ENCODE measurements around the gene ADCY5. TPM values are rescaled to one million over a fixed set of nuclear protein-coding genes. Genes with fewer than 3 reads are reported as not detected.

Gene ADCY5
- total and polyA plus RNA-seq, 4 donors, result 29.5 to 56.7 (median 41.7) TPM

DNA sequence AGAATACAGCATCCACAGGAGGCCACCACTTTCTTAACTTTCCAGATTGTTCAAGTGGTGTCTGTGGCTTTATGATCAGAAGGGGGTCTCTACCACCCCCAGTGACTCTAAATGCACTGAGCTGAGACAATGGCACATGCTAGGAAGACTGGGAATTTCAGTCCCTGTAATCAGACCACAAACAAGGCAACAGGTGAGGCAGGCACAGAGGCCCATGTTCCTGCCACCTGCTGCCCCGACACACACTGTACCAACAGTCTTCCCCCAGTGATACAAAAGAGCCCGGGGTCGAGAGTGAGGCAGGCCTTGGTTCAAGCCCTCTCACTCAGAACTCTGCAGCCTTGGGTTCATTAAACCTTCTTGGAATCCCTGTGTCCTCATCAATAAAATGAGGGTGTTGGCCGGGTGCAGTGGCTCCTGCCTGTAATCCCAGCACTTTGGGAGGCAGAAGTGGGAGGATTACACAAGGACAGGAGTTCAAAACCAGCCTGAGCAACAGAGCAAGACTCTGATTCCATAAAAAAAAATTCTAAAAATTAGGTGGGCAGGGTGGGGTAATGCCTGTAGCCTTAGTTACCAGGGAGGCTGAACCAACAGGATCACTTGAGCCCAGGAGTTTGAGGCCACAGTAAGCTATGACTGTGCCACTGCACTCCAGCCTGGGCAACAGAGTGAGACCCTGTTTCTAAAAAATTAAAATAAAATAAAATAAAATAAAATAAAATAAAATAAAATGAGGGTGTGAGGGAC, 55.8 kb downstream of the ADCY5 start:
- WGBS (ENCODE audit: insufficient coverage), result 78% methylated on average over 3 of the region's 4 CpGs
- DNase-seq (ENCODE audit: low read depth in 4 of 6, low spot score in 6 of 6), result no peak
- Histone ChIP-seq H3K4me3 (ENCODE audit: low read depth, low read length) (no peak overlapping the region), H3K4me1 (ENCODE audit: control insufficient read depth, insufficient read depth, low read length) (peaks cover 36% of the 10 kb centered on the region), H3K27me3 (ENCODE audit: control insufficient read depth, insufficient read depth, low read length) (no peaks in the 10 kb centered on the region), H3K9me3 (ENCODE audit: control insufficient read depth, insufficient read depth, low read length) (no peaks in the 10 kb centered on the region), H3K27ac (ENCODE audit: low read depth, low read length) (no peak overlapping the region), H3K36me3 (ENCODE audit: control insufficient read depth, insufficient read depth, low read length) (no peaks in the 10 kb centered on the region)

DNA sequence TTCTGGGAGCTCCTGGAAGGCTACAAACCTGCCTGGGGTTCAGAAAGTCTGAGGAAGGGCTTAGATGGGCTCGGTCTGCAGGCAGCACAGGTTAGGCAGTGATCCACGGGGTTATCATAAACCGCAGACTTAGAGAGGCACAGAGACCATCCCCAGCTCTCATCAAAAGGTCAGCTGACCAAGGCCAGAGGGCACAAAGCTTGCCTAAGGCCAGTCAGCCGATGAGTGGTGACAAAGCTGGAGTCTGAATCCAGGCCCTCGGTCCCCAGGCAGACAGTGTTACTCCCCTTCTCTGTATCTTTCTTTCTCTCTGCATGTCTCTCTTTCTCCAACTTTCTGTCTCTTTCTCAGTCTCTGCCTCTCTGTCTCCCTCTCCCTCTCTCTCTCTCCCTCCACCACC, 56.5 kb downstream of the ADCY5 start:
- peaks cover 33% of the 10 kb centered on the region for H3K4me1 ChIP-seq (ENCODE audit: control insufficient read depth, insufficient read depth, low read length)
- 58% methylated on average over 4 of the region's 5 CpGs for WGBS (ENCODE audit: insufficient coverage)
- H3K36me3 ChIP-seq (ENCODE audit: control insufficient read depth, insufficient read depth, low read length), result no peaks in the 10 kb centered on the region
- DNase-seq (ENCODE audit: low read depth in 4 of 6, low spot score in 6 of 6), result no peak
- no peak overlapping the region for H3K4me3 ChIP-seq (ENCODE audit: low read depth, low read length)
- H3K9me3 ChIP-seq (ENCODE audit: control insufficient read depth, insufficient read depth, low read length), result no peaks in the 10 kb centered on the region
- H3K27ac ChIP-seq (ENCODE audit: low read depth, low read length), result no peak overlapping the region
- no peaks in the 10 kb centered on the region for H3K27me3 ChIP-seq (ENCODE audit: control insufficient read depth, insufficient read depth, low read length)

DNA sequence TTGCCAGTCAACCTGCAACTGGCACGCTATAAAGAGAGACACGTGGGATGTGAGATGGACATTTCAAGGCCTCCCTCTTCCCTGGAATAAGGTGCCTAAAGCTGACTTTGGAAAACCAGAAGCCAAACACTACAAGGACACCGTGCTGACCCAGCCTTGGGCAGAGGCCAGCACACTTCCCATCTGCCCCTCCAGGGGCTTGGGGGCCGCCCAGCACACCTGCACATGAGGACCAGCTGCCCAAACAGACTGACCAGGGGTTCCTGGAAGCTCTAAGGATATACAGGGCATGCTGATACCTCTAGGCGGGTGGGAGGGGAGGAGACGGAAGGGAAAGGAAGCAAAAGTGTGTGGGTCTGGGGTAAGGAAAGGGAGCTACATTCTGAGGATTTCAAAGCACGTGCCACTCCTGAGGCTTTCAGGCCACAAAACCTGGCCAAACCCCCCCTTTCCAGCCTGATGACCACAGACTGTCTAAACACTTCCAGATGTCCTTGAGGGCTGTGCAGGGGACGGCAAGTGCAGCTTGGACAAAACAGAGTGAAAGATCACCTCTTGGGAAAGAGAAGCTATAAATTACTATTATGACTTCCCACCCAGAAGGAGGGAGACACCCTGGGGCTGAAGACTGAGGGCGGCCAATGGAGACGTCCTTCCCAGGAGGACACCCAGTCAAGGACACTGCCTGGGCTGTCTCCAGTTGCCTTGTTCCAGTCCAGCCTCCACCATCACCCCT, 57.9 kb downstream of the ADCY5 start:
- Histone ChIP-seq H3K27me3 (ENCODE audit: control insufficient read depth, insufficient read depth, low read length) (no peaks in the 10 kb centered on the region), H3K9me3 (ENCODE audit: control insufficient read depth, insufficient read depth, low read length) (no peaks in the 10 kb centered on the region), H3K4me1 (ENCODE audit: control insufficient read depth, insufficient read depth, low read length) (peaks cover 35% of the 10 kb centered on the region), H3K27ac (ENCODE audit: low read depth, low read length) (peak overlapping the region; percentile 11), H3K4me3 (ENCODE audit: low read depth, low read length) (no peak overlapping the region), H3K36me3 (ENCODE audit: control insufficient read depth, insufficient read depth, low read length) (no peaks in the 10 kb centered on the region)
- DNase-seq (ENCODE audit: low read depth in 4 of 6, low spot score in 6 of 6), result peak in 1 of 6 donors; percentile 48
- WGBS (ENCODE audit: insufficient coverage), result 79% methylated on average over 7 of the region's 10 CpGs

DNA sequence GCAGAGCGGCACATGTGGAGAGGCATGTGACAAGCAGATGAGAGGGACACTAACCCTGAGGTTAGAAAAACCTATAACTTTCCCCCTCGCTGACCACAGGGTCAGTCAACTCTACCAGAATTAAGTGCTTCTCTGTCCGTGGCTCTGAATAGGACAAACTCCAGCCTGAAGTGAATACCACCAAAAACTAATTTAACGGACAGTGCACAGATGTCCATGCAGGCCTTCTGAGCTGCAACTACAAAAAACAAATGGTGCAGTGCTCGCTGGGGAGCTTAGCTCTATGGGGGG, 59.3 kb downstream of the ADCY5 start:
- DNase-seq (ENCODE audit: low read depth in 4 of 6, low spot score in 6 of 6), result no peak
- Histone ChIP-seq H3K27me3 (ENCODE audit: control insufficient read depth, insufficient read depth, low read length) (no peaks in the 10 kb centered on the region), H3K4me1 (ENCODE audit: control insufficient read depth, insufficient read depth, low read length) (peaks cover 38% of the 10 kb centered on the region), H3K27ac (ENCODE audit: low read depth, low read length) (no peak overlapping the region), H3K36me3 (ENCODE audit: control insufficient read depth, insufficient read depth, low read length) (no peaks in the 10 kb centered on the region), H3K9me3 (ENCODE audit: control insufficient read depth, insufficient read depth, low read length) (no peaks in the 10 kb centered on the region), H3K4me3 (ENCODE audit: low read depth, low read length) (no peak overlapping the region)
- 77% methylated on average over 3 of the region's 5 CpGs for WGBS (ENCODE audit: insufficient coverage)

DNA sequence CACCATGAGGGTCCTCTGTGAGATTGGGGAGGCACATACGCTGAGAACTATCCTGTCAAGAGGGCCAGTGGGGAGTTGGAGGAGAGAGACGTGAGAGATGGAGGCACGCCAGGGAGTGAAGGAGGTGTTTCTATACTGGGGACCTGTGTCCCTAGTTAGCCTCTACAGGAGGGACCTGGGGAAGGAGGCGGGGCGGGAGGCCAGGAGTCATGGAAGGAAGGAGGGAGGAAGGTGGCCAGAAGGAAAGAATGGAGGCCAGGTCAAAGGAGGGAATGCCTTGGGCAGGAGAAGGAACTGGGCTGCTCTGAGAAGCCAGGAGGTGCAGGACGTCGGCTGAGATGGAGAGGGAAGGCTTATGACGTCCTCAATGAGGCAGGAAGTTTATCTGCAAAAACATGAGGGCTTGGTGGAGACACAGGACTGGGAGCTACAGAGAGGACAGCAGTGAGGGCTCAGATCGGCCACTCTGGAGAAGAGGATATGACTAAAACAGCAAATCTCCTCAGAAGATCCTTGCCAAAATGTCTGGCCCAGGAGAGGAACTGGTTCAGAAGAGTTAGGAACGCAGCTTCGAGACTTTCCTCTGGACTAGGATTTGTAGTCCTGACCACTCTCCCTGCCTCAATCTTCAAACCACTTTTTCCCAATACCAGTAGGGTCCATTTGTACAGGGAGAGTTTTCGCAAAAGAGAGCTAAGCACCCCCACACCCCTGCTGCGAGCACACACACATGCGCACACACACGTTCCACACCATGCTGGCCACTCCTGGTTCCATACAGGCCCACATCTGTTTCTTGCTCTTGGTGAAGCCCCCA, 59.9 kb downstream of the ADCY5 start:
- H3K36me3 ChIP-seq (ENCODE audit: control insufficient read depth, insufficient read depth, low read length), result no peaks in the 10 kb centered on the region
- H3K27ac ChIP-seq (ENCODE audit: low read depth, low read length), result no peak overlapping the region
- H3K27me3 ChIP-seq (ENCODE audit: control insufficient read depth, insufficient read depth, low read length), result no peaks in the 10 kb centered on the region
- 82% methylated on average over 13 of the region's 15 CpGs for WGBS (ENCODE audit: insufficient coverage)
- DNase-seq (ENCODE audit: low read depth in 4 of 6, low spot score in 6 of 6), result peak in 1 of 6 donors; percentile 42
- H3K9me3 ChIP-seq (ENCODE audit: control insufficient read depth, insufficient read depth, low read length), result no peaks in the 10 kb centered on the region
- H3K4me1 ChIP-seq (ENCODE audit: control insufficient read depth, insufficient read depth, low read length), result peaks cover 43% of the 10 kb centered on the region
- no peak overlapping the region for H3K4me3 ChIP-seq (ENCODE audit: low read depth, low read length)

DNA sequence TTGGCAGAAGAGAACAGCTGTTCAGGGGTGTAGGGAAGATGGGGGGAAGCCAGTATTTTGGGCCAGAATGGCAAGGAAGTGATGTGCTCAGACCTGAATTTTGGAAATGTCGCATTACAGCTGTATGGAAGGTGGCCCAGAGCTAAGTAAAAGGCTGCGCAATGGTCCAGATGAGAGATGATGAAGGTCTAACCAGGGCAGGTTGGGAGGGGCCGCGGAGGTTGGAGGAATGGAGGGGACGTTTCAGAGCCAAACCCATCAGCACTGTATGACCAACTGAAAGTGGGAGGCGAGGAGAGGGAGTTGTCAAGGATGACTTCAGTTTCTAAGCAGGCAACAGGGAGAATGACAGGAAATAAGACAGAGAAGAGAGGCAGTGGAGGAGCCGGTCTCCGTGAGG, 60.8 kb downstream of the ADCY5 start:
- DNase-seq (ENCODE audit: low read depth in 4 of 6, low spot score in 6 of 6), result no peak
- no peak overlapping the region for H3K27ac ChIP-seq (ENCODE audit: low read depth, low read length)
- H3K4me1 ChIP-seq (ENCODE audit: control insufficient read depth, insufficient read depth, low read length), result peaks cover 51% of the 10 kb centered on the region
- H3K9me3 ChIP-seq (ENCODE audit: control insufficient read depth, insufficient read depth, low read length), result no peaks in the 10 kb centered on the region
- whole genome bisulfite sequencing (ENCODE audit: insufficient coverage), result 94% methylated on average over 8 of the region's 8 CpGs
- no peaks in the 10 kb centered on the region for H3K36me3 ChIP-seq (ENCODE audit: control insufficient read depth, insufficient read depth, low read length)
- no peaks in the 10 kb centered on the region for H3K27me3 ChIP-seq (ENCODE audit: control insufficient read depth, insufficient read depth, low read length)
- H3K4me3 ChIP-seq (ENCODE audit: low read depth, low read length), result no peak overlapping the region

DNA sequence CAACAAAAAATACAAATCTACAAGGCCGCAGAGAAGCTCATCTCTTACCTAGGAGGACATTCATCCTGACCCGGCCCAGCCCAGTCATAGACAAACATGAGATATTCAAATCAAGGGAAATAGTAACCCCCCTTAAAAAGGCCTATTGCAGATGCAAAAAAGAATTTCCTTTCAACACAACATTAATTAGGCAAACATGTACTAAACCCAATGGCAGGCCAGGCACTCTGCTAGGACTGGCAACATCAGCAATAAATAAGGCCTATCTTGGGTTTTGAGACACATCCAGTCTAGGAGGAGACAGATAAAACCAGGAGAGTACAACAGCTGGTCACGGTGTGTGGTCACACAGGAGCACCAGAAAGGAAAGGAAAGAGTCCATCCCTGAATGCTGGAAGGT, 61.4 kb downstream of the ADCY5 start:
- Histone ChIP-seq H3K9me3 (ENCODE audit: control insufficient read depth, insufficient read depth, low read length) (no peaks in the 10 kb centered on the region), H3K27me3 (ENCODE audit: control insufficient read depth, insufficient read depth, low read length) (no peaks in the 10 kb centered on the region), H3K4me1 (ENCODE audit: control insufficient read depth, insufficient read depth, low read length) (peaks cover 53% of the 10 kb centered on the region), H3K4me3 (ENCODE audit: low read depth, low read length) (no peak overlapping the region), H3K27ac (ENCODE audit: low read depth, low read length) (no peak overlapping the region), H3K36me3 (ENCODE audit: control insufficient read depth, insufficient read depth, low read length) (no peaks in the 10 kb centered on the region)
- DNase-seq (ENCODE audit: low read depth in 4 of 6, low spot score in 6 of 6), result no peak
- WGBS (ENCODE audit: insufficient coverage), result 77% methylated on average over 1 of the region's 3 CpGs

DNA sequence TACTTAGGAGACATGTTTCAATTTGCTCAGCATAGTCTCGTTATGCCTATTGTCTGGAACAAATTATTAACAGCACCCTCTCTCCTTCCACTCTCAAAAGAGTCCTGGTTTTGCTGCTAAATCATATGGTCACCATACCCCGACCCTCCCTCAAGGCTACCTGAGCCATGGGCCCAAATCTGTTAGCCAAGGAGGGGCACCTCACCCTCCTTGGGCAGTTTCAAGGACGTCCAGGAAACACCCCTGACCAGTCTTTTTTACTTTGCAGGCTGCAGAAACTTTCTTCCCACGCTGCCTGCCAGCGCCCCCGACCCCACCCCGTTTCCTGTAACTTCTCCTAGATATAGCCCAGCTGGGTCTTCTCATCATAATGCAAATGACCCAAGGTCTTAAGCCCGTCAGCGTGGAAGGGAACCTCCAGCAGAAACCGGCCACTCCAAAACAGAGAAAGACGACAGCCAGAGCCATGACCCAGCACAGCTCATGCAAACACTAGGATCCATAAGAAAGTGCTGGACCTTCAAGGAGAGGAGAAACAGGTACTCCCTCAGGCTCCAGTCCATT, 62.3 kb downstream of the ADCY5 start:
- DNase-seq (ENCODE audit: low read depth in 4 of 6, low spot score in 6 of 6), result no peak
- Histone ChIP-seq H3K27me3 (ENCODE audit: control insufficient read depth, insufficient read depth, low read length) (no peaks in the 10 kb centered on the region), H3K36me3 (ENCODE audit: control insufficient read depth, insufficient read depth, low read length) (no peaks in the 10 kb centered on the region), H3K4me3 (ENCODE audit: low read depth, low read length) (no peak overlapping the region), H3K27ac (ENCODE audit: low read depth, low read length) (no peak overlapping the region), H3K4me1 (ENCODE audit: control insufficient read depth, insufficient read depth, low read length) (peaks cover 49% of the 10 kb centered on the region), H3K9me3 (ENCODE audit: control insufficient read depth, insufficient read depth, low read length) (no peaks in the 10 kb centered on the region)
- WGBS (ENCODE audit: insufficient coverage), result 57% methylated on average over 11 of the region's 11 CpGs

DNA sequence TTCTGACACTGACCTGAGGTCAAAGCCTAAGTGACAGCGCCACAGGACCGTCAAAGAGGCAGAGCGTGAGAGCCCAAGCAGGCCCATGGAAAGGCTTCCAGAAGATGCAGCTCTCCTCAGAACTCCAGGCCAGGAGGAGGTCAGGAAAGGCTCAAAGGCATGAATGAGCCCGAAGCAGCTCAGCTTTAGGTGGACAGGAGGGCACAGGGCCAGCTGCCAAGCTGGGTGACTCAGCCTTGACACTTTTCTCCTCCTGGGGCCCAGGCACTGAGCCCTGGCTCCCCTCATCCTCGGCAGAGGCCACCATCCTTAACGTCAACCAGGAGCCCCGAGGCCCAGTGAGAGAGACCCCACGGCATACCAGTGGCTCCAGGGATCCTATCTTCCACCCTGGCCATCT, 62.9 kb downstream of the ADCY5 start:
- Histone ChIP-seq H3K4me1 (ENCODE audit: control insufficient read depth, insufficient read depth, low read length) (peaks cover 43% of the 10 kb centered on the region), H3K27me3 (ENCODE audit: control insufficient read depth, insufficient read depth, low read length) (no peaks in the 10 kb centered on the region), H3K36me3 (ENCODE audit: control insufficient read depth, insufficient read depth, low read length) (no peaks in the 10 kb centered on the region), H3K27ac (ENCODE audit: low read depth, low read length) (no peak overlapping the region), H3K9me3 (ENCODE audit: control insufficient read depth, insufficient read depth, low read length) (no peaks in the 10 kb centered on the region), H3K4me3 (ENCODE audit: low read depth, low read length) (no peak overlapping the region)
- no peak for DNase-seq (ENCODE audit: low read depth in 4 of 6, low spot score in 6 of 6)
- 82% methylated on average over 8 of the region's 8 CpGs for WGBS (ENCODE audit: insufficient coverage)

Data from spinal cord (tissue), 10 donors.